PC-9 (cell line): ENCODE results near the gene CHD1. TPM values are rescaled to one million over a fixed set of nuclear protein-coding genes. Genes with fewer than 3 reads are reported as not detected.

ENCODE experiments used
- BruUV-seq: library from RNA; stranded (reverse); fragments of 400-500 nt; replicated peaks from 2 replicates; lab custom pipeline; 2021; lab: Mats Ljungman, UMichigan
- CTCF ChIA-PET: fragments of 300-600 bp; sonication (Branson Sonifier 250); formaldehyde crosslinking; loops from one replicate; lab custom pipeline; 2022; ENCODE audit warnings: antibody characterized with exemption; lab: Charles Lee
- POLR2A ChIA-PET: fragments of 300-600 bp; sonication (Branson Sonifier 250); formaldehyde crosslinking; loops from one replicate; lab custom pipeline; 2022; ENCODE audit warnings: antibody characterized with exemption; ENCODE audit not compliant: unreplicated experiment; lab: Charles Lee
- DNase-seq, 2 experiments: peaks; one replicate each; pipeline versions ENCODE4 v3.0.0 to v3.0.0-alpha.2; 2015 to 2022; ENCODE audit warnings: mixed read lengths in 1 of 2
- H2AFZ ChIP-seq: fragments of 200-600 bp; sonication (generic); 2 replicates; pipeline ENCODE4 v1.8.1; 2017; ENCODE audit warnings: antibody characterized with exemption
- H3F3A ChIP-seq: fragments of 200-600 bp; sonication (generic); 2 replicates; pipeline ENCODE4 v1.8.1; 2017; ENCODE audit warnings: antibody characterized with exemption, mild to moderate bottlenecking, low read depth; ENCODE audit not compliant: insufficient read depth
- H3K27ac ChIP-seq: fragments of 200-600 bp; sonication (generic); 2 replicates; pipeline ENCODE4 v1.6.1; 2016; ENCODE audit warnings: mixed run types
- H3K27me3 ChIP-seq: fragments of 200-600 bp; sonication (generic); 2 replicates; pipeline ENCODE4 v1.6.1; 2016; ENCODE audit warnings: low read depth, mixed run types; ENCODE audit not compliant: insufficient read depth
- H3K36me3 ChIP-seq: fragments of 200-600 bp; sonication (generic); 2 replicates; pipeline ENCODE4 v1.6.1; 2016; ENCODE audit warnings: low read depth, mixed run types
- H3K4me1 ChIP-seq: fragments of 200-600 bp; sonication (generic); replicated peaks from 2 replicates; pipeline ENCODE4 v1.6.1; 2016; ENCODE audit warnings: mixed run types; ENCODE audit not compliant: insufficient read depth
- H3K4me2 ChIP-seq: fragments of 200-600 bp; sonication (generic); 2 replicates; pipeline ENCODE4 v1.6.1; 2017; ENCODE audit warnings: mixed run types
- H3K4me3 ChIP-seq: fragments of 200-600 bp; sonication (generic); 2 replicates; pipeline ENCODE4 v1.6.1; 2016; ENCODE audit warnings: mixed run types
- H3K79me2 ChIP-seq: fragments of 200-600 bp; sonication (generic); 2 replicates; pipeline ENCODE4 v1.6.1; 2017; ENCODE audit warnings: low read depth, mixed run types
- H3K9me2 ChIP-seq: fragments of 200-600 bp; sonication (generic); 2 replicates; pipeline ENCODE4 v1.8.1; 2017; ENCODE audit warnings: mild to moderate bottlenecking; ENCODE audit not compliant: insufficient read depth
- H3K9me3 ChIP-seq: fragments of 200-600 bp; sonication (generic); 2 replicates; pipeline ENCODE4 v1.8.1; 2016; ENCODE audit warnings: low read depth; ENCODE audit not compliant: insufficient read depth
- H4K20me1 ChIP-seq: fragments of 200-600 bp; sonication (generic); 2 replicates; pipeline ENCODE4 v1.8.1; 2017; ENCODE audit not compliant: insufficient read depth
- CTCF ChIP-seq: fragments of 200-600 bp; sonication (generic); conservative IDR thresholded peaks from 2 replicates; pipeline ENCODE4 v1.6.1; 2017; ENCODE audit warnings: mixed run types, antibody characterized with exemption, mild to moderate bottlenecking, moderate library complexity
- EZH2 ChIP-seq: fragments of 200-600 bp; sonication (generic); IDR thresholded peaks from 2 replicates; pipeline ENCODE4 v1.8.0; 2017; ENCODE audit warnings: antibody characterized with exemption, low read depth
- intact Hi-C: fragments of 100-400 bp; cut with micrococcal nuclease; formaldehyde crosslinking; loops from one replicate; pipeline ENCODE4 v1.10.0; 2022; ENCODE audit not compliant: unreplicated experiment
- total RNA-seq: library from RNA; stranded (reverse); gene quantifications from 2 replicates; pipeline ENCODE4 v1.2.3, GENCODE V29; 2021

The CHD1 gene
- total RNA-seq, 1 experiment from 2014 or later = 30.5 TPM

DNA sequence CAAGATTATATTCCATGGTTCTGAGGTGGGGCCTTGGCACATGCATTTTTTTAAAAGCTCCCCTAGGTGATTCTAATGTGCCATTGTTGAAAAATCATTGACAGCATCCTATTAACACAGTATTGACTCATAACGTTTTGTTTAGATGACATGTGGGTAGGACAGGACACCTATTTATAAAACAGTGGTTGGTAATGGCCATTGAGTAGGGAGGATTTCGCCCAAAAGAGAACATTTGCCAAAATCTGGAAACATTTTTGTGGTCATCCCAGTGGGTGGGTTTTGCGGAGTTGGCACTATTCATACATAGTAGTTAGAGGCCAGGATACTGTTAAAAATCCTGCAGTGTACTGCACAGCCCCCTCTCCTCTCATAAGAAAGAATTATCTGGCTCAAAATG, 6.4 kb upstream of the CHD1 start:
- POLR2A ChIA-PET = no interaction called here

GRCh38 chr5:98934546-98934945, 5.7 kb upstream of the CHD1 start:
- H3K4me3 ChIP-seq = no peak overlapping the region
- H2AFZ ChIP-seq = no peak overlapping the region
- H3K9me3 ChIP-seq = no peaks in the 10 kb centered on the region
- no peak for DNase-seq
- no peaks in the 10 kb centered on the region for H3K36me3 ChIP-seq
- no TSS peak for BruUV-seq
- ChIA-PET CTCF (no interaction called here), POLR2A (no interaction called here)
- no peak overlapping the region for H3K27ac ChIP-seq
- no peak overlapping the region for H3K4me2 ChIP-seq
- peaks cover 11% of the 10 kb centered on the region for H3F3A ChIP-seq
- no peaks in the 10 kb centered on the region for H3K9me2 ChIP-seq
- peaks cover 13% of the 10 kb centered on the region for H4K20me1 ChIP-seq
- no peaks in the 10 kb centered on the region for H3K27me3 ChIP-seq
- intact Hi-C loops = no loop called here
- TF ChIP-seq EZH2 (no peak), CTCF (no peak)
- peaks cover 10% of the 10 kb centered on the region for H3K4me1 ChIP-seq
- H3K79me2 ChIP-seq = peaks cover 23% of the 10 kb centered on the region

More for the DNA sequence above, 6.4 kb upstream of the CHD1 start:
- no peak overlapping the region for H2AFZ ChIP-seq
- H3K36me3 ChIP-seq = no peaks in the 10 kb centered on the region
- no peak overlapping the region for H3K27ac ChIP-seq
- BruUV-seq = no TSS peak
- peaks cover 4% of the 10 kb centered on the region for H3F3A ChIP-seq
- CTCF ChIA-PET = no interaction called here
- TF ChIP-seq EZH2 (no peak), CTCF (no peak)
- intact Hi-C loops = no loop called here
- H3K4me2 ChIP-seq = no peak overlapping the region
- no peak overlapping the region for H3K4me3 ChIP-seq
- H3K4me1 ChIP-seq = peaks cover 7% of the 10 kb centered on the region
- H3K9me2 ChIP-seq = no peaks in the 10 kb centered on the region
- H4K20me1 ChIP-seq = peaks cover 7% of the 10 kb centered on the region
- no peak for DNase-seq
- peaks cover 18% of the 10 kb centered on the region for H3K79me2 ChIP-seq
- H3K27me3 ChIP-seq = no peaks in the 10 kb centered on the region
- no peaks in the 10 kb centered on the region for H3K9me3 ChIP-seq

- no peak overlapping the region for H3K4me2 ChIP-seq
Measured at GRCh38 chr5:98933445-98934072, 4.8 kb upstream of the CHD1 start.

More at GRCh38 chr5:98933445-98934072, 4.8 kb upstream of the CHD1 start:
- Histone ChIP-seq H3F3A (peaks cover 18% of the 10 kb centered on the region), H4K20me1 (peaks cover 13% of the 10 kb centered on the region), H3K27me3 (no peaks in the 10 kb centered on the region), H3K36me3 (no peaks in the 10 kb centered on the region), H3K27ac (no peak overlapping the region), H3K4me3 (no peak overlapping the region), H3K79me2 (peaks cover 23% of the 10 kb centered on the region), H3K9me3 (no peaks in the 10 kb centered on the region), H3K4me1 (peaks cover 10% of the 10 kb centered on the region), H2AFZ (no peak overlapping the region), H3K9me2 (no peaks in the 10 kb centered on the region)
- intact Hi-C loops = no loop called here
- ChIA-PET CTCF (no interaction called here), POLR2A (no interaction called here)
- TF ChIP-seq CTCF (no peak), EZH2 (no peak)
- no peak for DNase-seq
- BruUV-seq = no TSS peak
